HG03159 (cell line): ENCODE measurements around the gene COQ5.
A peak's percentile ranks its signal among the peaks of the same experiment; 100 is the strongest.
"Not testable (repeated sequence)": the region's sequence is repeated elsewhere in the genome, so short reads cannot be mapped to it uniquely, and the experiment has no call there.

Experiments used
- ATAC-seq: cut with Tn5 transposase; IDR thresholded peaks from one replicate; pipeline ENCODE4 v1.9.1; 2021; ENCODE audit warnings: mild to moderate bottlenecking, moderate library complexity; ENCODE audit not compliant: unreplicated experiment

Gene COQ5

GRCh38 chr12:120529641-120530417 is 871 bp upstream of the COQ5 start:
- ATAC-seq: no peak

DNA sequence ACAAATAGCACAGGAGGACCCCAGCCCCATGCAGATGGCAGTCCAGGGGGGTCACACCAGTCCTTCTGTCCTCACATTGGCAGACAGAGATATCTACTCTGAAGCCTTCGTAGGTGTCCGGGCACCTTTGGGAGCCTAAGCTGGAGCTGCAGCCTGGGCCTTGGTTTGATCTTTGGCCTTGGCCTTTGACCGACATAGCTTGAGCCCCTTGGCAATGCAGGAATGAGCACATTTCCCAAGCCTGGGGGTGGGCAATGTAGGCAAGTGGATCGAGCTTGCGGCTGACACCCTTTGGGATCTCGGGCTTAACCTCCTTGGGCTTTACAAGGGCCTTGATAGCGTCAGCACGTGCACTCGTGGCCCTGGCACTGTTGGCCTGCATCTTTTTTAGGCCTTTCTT is 6.4 kb downstream of the COQ5 start:
- ATAC-seq: no peak

DNA sequence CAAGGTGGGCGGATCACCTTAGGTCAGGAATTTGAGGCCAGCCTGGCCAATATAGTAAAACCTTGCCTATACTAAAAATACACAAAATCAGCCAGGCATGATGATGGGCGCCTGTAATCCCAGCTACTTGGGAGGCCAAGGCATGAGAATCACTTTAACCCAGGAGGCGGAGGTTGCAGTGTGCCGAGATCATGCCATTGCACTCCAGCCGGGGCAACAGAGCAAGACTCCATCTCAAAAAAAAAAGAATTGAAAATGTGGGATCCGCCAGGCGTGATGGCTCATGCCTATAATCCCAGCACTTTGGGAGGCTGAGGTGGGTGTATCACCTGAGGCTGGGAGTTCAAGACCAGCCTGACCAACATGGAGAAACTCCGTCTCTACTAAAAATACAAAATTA is 9.6 kb downstream of the COQ5 start:
- not testable (repeated sequence) for ATAC-seq

DNA sequence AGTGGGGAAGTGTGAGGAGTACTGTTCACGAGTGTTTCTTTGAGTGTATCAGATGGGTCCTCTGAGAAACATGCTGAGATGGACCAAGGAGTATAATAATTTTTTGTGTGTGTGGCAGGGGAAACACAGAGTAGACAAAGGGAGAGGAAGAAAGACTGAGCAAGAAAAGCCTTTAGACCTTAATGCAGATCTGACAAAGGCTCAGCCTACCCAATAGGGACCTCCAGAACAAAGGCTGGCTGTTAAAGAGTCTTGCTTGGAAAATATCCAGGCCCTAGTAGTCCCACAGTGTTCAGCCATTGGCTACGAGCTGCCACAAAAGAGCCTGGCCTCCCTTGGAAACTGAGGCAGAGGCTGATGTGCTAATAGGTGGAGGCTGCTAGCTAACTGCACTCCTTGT is 13.5 kb downstream of the COQ5 start:
- ATAC-seq: no peak

- no peak for ATAC-seq
These were observed 15.0 kb downstream of the COQ5 start for GRCh38 chr12:120514002-120514401.

- no peak for ATAC-seq
These were observed 20.4 kb downstream of the COQ5 start for GRCh38 chr12:120508537-120508936.

DNA sequence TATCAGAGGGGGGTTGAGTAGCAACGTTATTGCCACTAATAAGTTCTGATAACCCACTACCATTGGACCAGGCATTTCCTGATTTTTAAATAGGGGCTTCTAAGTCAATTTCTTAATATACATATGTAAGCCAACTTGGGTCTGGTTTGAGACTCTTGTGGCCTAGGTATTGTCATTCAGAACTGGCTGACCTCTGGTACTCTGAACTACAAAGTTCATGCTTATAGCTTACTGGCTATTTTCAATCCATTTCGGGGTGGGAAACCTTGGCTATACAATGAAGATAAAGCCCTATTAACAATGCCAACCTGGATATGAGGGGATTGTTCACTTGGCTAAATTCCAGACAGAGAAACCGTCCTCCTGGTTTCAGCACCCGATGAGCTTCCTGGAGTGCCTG is 24.4 kb downstream of the COQ5 start:
- no peak for ATAC-seq

- ATAC-seq: no peak
These were observed 28.4 kb downstream of the COQ5 start for GRCh38 chr12:120500581-120500980.

DNA sequence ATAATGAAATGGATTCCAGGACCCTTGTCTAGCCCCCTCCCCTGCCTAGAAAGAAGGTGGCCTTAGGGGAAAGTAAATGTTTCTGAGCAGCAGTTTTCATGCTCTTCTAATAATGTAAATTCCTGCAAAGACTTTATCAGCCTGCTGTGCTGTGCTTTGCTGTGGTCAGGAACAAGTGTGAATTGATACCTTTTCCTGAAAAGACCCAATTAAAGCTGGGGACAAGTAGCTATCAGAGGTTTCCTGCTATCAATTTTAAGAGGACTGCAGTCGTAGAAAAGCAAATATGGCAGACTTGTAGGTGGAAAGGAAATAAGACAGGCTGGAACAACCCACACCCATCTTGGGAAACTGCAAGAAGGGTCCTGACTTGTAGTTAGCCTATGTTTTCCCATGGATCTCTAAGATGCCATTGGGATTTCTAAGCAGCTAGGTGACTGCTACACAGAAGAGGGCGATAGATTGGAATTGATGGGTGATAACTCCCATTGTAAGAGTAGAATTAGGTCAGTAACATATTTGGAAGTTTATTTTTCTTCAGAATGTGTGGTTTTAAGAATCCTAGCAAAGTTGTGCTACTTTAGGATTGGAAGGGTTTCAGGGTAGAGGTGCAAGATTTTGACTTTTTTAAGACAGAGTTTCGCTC is 30.0 kb downstream of the COQ5 start:
- no peak for ATAC-seq

DNA sequence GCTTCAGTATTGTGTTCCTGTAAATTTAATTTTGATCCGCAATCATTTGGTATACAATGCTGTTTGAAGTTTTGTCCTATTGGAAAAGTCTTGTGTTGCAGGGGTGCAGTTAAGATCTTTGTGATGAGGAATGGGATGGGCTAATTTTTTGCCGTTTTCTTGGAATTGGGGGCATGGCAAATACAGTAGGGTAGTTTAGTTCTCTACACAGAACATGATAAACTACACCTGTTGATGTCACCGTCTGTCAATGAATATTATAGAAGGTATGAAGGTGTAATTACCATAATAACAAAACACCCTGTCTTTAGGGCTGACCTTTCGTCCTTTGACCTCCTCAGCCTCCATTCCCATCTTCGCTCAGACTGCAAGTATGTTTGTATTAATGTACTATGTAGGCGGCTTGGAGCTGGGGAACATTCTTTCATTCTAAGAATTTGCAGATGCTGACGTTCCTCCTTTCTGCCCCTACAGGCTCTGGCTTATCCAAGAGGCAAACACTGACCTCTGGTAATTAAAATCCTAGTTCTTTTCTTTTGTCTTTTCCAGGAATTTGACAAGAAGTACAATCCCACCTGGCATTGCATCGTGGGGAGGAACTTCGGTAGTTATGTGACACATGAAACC is 31.3 kb downstream of the COQ5 start:
- ATAC-seq: no peak

DNA sequence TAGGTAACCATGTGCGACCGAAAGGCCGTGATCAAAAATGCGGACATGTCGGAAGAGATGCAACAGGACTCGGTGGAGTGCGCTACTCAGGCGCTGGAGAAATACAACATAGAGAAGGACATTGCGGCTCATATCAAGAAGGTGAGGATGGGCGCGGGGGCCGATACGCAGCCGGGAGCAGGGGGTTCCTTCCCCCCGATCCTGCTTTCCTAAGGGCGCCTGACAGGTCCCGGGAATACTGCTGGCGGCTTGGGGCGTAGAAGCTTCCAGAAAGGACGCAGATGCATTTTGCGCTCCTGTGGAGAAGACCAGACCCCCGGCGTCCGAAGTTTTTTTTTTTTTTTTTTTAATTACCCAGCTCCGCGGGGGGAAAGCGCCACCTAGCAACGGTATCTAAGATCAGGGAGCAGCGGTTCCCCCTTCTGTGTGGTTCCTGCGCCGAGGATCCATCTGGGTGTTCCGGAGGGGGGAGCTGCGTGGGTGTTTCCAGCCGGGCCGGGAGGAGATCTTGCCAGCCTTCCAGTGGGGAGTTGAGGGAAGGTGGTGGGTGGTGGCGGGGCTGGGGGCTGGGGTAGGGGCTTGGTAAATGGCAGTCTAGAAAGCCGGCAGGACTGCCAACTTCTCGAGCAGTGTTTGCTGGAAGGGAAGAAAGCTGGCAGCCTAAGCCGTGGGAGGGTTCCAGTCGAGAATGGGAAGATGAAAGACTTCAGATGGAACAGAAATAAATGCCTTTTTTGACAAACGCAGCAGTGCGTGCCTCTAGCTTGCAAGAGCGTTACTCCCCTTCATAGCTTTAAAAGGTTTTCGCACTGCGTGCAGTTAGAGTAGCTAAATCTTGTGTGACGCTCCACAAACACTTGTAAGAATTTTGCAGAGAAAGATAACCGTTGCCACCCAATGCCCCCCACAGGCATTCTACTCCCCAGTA is 32.3 kb downstream of the COQ5 start:
- no peak for ATAC-seq

DNA sequence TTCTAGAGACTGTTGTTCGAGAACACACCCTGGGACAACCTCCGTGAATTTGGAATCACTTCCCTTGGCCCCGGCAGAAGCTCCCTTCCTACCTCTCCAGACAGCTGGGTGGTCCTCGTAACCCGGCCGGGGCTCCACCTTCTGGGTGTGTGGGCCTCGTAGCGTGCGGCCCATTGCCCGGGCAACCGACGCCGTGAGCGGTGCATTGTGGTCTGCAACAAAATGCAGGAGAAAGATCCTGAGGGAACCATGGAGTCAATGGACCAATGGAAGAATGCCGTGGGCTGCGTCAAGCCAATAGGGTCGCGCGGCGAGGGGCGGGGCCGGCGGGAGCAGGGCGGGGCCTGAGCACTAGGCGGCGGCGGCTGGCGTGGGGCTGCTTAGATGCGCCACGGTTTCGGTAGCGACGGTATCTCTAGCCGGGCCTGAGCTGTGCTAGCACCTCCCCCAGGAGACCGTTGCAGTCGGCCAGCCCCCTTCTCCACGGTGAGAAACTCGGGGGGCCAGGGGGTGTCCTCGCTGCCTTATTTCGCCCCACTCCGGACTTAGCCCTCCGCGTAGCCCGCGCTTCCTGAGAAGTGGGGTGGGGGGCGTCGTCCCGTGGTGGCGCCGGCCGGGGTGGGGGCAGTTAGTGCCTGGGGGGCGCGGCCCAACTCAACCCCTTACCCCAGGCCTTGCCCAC is 33.1 kb downstream of the COQ5 start, which contains the start of gene DYNLL1:
Gene DYNLL1, plus strand, starts transcription at position 383 of the 682 bp plus-strand sequence. CDS start 309 bp downstream, outside the sequence.
- peak; percentile 91 for ATAC-seq

DNA sequence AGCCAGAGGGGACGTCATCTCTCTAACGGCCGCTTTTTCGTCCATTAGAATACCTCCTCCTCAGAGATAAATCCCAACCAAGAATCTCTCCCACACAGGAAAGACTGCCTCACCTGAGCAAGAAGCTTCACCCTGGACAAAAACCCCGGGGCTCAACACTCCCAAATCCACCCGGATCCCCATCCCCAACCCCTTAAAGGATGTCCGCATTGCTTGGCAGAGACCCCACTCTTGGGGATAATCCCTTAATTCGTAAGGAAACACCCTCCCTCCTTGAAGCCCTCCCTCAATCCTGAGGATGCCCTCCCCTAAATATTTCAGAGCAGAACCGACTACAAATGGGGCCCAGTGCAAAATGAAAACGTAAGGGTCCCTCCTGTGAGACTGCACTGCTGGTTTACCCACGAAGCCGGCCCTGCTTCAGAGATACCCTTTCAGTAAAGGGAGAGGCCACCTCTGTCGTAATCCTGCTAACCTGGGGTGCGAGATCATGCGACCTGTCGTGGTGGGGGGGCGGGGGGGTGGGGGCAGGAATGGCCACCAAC is 33.7 kb downstream of the COQ5 start:
- ATAC-seq: peak; percentile 11

GRCh38 chr12:120490833-120491512 is 38.0 kb downstream of the COQ5 start:
- ATAC-seq: no peak

- no peak for ATAC-seq
These were observed 38.6 kb downstream of the COQ5 start for GRCh38 chr12:120490325-120490724.

- no peak for ATAC-seq
These were observed 39.9 kb downstream of the COQ5 start for GRCh38 chr12:120489018-120489417.

DNA sequence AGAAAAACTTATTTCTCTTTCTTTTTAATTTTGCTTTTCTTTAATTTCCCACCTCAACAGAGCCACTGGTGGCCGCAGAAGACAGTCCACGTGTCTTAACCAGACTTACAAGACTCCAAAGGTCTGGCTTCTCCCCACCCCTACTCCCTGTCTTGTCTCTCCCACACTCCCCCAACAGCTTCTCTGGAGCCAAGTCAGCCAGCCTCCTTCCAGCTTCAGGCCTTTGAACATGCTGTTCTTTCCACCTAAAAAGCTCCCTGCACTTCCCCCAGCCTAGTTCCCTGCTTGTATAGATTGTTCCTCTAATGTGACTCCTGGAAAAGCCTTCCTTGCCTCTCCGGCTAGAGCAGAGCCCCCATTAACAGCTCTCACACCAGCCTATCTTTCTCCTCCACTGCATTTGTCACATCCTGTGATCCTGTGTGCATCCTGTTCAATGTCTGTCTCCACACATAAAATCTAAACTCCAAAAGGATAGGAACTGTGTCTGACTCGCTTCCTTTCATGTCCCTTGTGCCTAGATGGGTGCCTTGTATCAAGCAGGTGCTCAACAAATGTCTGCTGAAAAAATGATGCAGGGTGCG is 40.8 kb downstream of the COQ5 start:
- no peak for ATAC-seq

GRCh38 chr12:120487552-120487951 is 41.4 kb downstream of the COQ5 start:
- ATAC-seq: not testable (repeated sequence)
